ENCODE data around the gene TYK2.
"Not testable (repeated sequence)": the region's sequence is repeated elsewhere in the genome, so short reads cannot be mapped to it uniquely, and the experiment has no call there.

The TYK2 gene

GRCh38 chr19:10378124-10378523 is 2.2 kb downstream of the TYK2 start:
- DNase-seq, result no peak

- DNase-seq, result not testable (repeated sequence)
Observed at GRCh38 chr19:10377140-10377640, 3.2 kb downstream of the TYK2 start.

GRCh38 chr19:10374931-10375330 is 5.4 kb downstream of the TYK2 start:
- no peak for DNase-seq

DNA sequence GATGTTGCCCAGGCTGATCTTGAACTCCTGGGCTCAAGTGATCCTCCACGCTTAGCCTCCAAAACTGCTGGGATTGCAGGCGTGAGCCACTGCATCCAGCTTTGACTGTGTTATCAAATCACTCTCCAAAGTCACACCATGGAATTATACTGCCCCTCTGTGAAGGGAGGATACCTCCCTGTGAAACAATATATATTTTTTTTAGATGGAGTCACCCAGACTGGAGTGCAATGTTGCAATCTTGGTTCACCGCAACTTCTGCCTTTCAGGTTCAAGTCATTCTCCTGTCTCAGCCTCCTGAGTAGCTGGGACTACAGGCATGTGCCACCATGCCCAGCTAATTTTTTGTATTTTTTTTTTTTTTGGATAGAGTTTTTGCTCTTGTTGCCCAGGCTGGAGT is 7.7 kb downstream of the TYK2 start:
- peak in 1 of 56 donors; percentile 11 for DNase-seq

GRCh38 chr19:10368101-10368803 is 12.1 kb downstream of the TYK2 start:
- no peak for DNase-seq

DNA sequence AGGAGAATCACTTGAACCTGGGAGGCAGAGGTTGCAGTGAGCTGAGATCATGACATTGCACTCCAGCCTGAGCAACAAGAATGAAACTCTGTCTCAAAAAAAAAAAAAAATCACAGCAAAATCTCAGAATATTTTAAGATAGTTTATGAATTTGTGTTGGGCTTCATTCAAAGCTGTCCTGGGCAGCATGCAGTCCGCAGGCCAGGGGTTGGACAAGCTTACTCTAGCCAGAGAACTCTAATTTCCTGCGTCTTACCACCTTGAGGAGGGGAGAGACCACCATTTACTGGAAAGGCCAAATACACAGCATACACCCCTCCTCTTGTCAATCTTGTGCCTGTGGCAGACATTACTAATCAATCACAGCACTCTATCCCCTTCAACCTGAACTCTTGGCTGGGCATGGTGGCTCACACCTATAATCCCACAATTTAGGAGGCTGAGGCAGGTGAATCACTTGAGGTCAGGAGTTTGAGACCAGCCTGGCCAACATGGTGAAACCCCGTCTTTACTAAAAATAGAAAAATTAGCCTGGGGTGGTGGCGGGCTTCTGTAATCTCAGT is 13.3 kb downstream of the TYK2 start:
- DNase-seq, result not testable (repeated sequence)

DNA sequence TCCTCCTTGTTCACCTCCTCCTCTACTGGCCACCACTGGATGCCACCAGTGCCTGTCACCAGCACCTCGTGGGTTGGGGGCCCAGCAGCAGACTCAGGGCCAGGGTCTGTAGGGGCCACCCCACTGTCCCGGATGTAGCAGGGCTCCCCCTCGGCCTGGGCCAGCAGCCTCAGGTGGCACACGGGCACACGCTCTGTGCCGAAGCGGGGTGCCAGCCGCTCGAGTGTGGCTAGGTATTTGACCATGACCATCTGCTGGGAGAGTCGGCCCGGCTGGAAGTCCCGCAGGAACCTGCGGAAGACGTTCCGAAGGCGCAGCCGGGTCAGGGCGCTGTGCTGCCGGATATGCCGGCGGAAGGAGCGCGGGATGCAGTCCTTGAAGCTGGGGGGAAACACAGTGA is 14.9 kb downstream of the TYK2 start:
- no peak for DNase-seq

DNA sequence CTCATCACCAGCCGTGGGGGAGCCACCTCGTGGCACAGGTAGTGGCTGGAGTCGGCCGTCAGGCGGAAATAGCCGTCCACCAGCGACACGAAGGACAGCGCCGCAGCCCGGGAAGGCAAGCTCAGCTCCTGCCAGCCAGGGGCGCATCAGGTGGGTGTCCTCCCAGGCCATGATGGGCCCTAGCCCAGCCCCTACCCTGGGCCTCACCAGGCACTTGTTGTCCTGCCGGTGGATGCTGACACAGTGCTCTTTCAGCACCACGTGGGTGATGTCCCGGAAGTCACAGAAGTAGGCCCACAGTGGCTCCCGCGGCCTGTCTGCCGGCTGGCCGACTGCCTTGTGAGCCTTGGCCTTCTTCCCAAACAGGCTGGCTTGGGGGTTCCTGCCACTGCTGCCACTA is 15.7 kb downstream of the TYK2 start:
- peak in 44 of 56 donors; percentile 4 to 64 (median 22) for DNase-seq

DNA sequence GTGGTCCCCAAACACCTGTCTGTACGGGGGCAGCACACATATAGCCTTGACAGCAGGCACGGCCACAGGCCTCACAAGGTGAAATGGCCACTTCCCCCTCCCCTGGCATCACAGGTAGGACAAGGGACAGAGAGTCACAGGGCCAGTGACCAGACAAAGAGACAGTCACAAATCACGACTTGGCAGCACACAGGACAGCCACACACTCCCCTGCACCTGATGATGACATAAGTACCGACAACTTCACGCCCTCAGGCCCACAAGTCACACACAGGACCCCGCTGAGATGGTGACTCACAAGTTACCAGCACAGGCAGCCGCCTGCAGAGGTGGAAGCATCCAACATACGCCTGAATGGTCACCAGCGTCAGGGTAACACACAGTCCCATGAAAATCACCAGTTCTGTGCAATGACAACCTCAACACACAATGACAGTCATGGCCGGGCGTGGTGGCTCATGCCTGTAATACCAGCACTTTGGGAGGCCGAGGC is 16.5 kb downstream of the TYK2 start:
- DNase-seq, result no peak

GRCh38 chr19:10362259-10362658 is 18.1 kb downstream of the TYK2 start:
- DNase-seq, result no peak

DNA sequence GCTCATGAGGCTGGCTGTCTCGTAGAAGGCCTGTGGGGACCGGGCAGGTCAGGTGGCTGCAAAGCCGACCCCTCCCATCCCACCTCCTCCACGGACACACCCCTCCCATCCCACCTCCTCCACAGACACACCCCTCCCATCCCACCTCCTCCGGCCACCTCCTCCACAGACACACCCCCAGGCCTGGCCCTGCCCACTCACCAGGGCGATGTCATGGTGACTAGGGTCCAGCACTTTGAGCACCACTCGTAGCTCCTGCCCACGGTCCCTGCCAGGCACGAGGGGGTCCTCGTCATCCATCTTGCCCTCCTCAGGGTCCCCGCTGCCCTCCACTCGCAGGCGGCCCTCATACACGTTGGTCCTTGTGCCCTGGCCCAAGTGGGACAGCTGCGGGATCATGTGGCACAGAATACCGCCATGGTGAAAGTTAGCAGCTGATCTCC is 18.8 kb downstream of the TYK2 start:
- no peak for DNase-seq

- DNase-seq, result no peak
Observed at GRCh38 chr19:10356431-10356830, 23.9 kb downstream of the TYK2 start.

- peak in 2 of 56 donors; percentile 3 to 36 for DNase-seq
Observed at GRCh38 chr19:10353793-10354391, 26.5 kb downstream of the TYK2 start.

GRCh38 chr19:10352764-10353671 is 27.4 kb downstream of the TYK2 start:
- DNase-seq, result no peak

GRCh38 chr19:10346509-10346908 is 33.9 kb downstream of the TYK2 start:
- peak in 2 of 56 donors; percentile 2 to 5 for DNase-seq

DNA sequence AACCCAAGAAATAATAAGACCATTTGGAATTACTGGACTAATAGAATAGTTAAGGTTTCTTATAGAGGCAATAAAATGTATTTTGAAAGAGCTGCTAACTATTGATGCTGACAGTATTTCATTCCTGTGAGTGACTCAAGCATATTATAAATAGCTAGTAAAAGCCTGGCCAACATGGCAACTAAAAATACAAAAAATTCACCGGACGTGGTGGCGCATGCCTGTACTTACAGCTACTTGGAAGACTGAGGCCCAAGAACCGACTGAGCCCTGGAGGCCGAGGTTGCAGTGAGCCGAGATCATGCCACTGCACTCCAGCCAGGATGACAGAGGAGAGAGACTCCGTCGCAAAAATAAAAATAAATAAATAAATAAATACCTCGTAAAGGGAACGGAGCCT is 35.6 kb downstream of the TYK2 start:
- DNase-seq, result peak in 10 of 56 donors; percentile 3 to 56 (median 12)

- DNase-seq, result no peak
Observed at GRCh38 chr19:10343495-10343894, 36.9 kb downstream of the TYK2 start.

- DNase-seq, result no peak
Observed at GRCh38 chr19:10339977-10340376, 40.4 kb downstream of the TYK2 start.

DNA sequence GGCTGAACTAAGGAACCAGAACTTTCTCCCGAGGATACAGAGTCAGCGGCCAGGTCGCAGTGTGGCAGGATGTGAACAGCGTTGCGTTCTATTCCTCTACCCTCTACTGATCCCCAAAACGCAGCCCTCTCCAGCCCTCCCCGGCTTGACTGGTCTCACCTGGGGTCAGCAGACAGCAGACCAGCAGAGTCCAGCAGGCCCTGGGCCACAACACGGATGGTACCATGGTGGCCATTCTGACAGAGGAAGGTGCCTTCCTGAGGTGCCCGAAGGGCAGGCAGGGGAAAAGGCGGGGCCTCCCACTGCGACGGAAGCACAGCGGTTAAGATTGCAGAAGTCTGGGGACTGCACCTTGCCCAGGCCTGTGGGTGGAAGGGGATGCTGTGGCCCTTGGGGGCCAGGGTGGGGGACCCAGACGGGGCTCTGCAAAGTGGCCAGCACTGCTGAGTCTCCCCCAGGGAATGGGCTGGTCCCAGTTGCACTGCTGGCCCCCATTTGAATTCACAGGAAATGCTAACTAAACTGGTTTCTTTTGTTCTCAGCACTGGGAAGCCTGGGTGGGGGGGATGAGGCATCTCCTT is 40.9 kb downstream of the TYK2 start, which contains the start of gene ICAM3:
TSS of gene ICAM3 (minus strand) at position 245 of the 581 bp plus-strand sequence. CDS start at position 235, 10 bp downstream.
- DNase-seq, result no peak

DNA sequence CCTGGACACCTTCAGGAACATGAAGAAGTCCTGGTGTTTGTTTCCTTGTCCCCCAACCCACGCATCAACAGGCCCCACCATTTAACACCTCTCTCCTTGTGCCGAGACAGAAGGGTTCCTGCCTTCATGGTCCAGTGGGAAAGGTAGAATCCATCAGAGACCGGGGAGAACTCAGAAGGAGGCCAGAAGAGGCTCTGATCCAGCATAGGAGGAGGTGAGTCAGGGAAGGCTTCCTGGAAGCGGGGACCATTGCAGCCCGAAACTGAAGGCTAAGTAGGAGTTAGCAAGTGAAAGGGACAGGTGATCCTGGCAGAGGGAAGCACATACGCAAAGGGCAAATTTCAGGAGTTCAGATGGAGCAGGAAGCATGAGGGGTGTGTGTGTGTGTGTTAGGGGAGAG is 41.4 kb downstream of the TYK2 start:
- no peak for DNase-seq

GRCh38 chr19:10336725-10337124 is 43.6 kb downstream of the TYK2 start:
- not testable (repeated sequence) for DNase-seq

Measured in amygdala (tissue), 56 donors.